Natural killer cell (primary cell): ENCODE data around the gene ACOX3. TPM values are rescaled to one million over a fixed set of nuclear protein-coding genes. Genes with fewer than 3 reads are reported as not detected.

Source experiments
- ATAC-seq, 3 donors: fragments of 150-1000 bp in 2 of 3; fragments of 200-7000 bp in 1 of 3; cut with Tn5 transposase; 1 replicate in 1 of 3; 2 replicates in 2 of 3; pipeline ENCODE4 v1.10.0; 2021; ENCODE audit warnings: mild to moderate bottlenecking in 2 of 3, moderate library complexity in 2 of 3
- DNase-seq, 2 donors: peaks; one replicate each; pipeline versions ENCODE4 v3.0.0 to v3.0.0-alpha.2; 2013 to 2021; ENCODE audit warnings: mixed read lengths in 1 of 2
- H3K27ac ChIP-seq: one replicate; pipeline ENCODE4 v1.5.1; 2013; ENCODE audit warnings: mild to moderate bottlenecking, low read length
- H3K27me3 ChIP-seq: one replicate; pipeline ENCODE4 v1.6.1; 2013; ENCODE audit warnings: low read length; ENCODE audit not compliant: control insufficient read depth, insufficient read depth
- H3K36me3 ChIP-seq: one replicate; pipeline ENCODE4 v1.6.1; 2013; ENCODE audit warnings: low read length; ENCODE audit not compliant: control insufficient read depth, insufficient read depth
- H3K4me1 ChIP-seq: one replicate; pipeline ENCODE4 v1.6.1; 2013; ENCODE audit warnings: low read length; ENCODE audit not compliant: control insufficient read depth, insufficient read depth
- H3K4me3 ChIP-seq: one replicate; pipeline ENCODE4 v1.5.1; 2013; ENCODE audit warnings: low read length
- H3K9me3 ChIP-seq: one replicate; pipeline ENCODE4 v1.6.1; 2013; ENCODE audit warnings: low read length; ENCODE audit not compliant: control insufficient read depth, insufficient read depth
- H3K27ac Mint-ChIP-seq, 2 donors: one replicate each; pipeline ENCODE4 v1.8.0; 2022; ENCODE audit warnings: mild to moderate bottlenecking in 2 of 2, mixed read lengths in 2 of 2, moderate library complexity in 1 of 2
- H3K27me3 Mint-ChIP-seq, 2 donors: one replicate each; pipeline ENCODE4 v1.8.0; 2022; ENCODE audit warnings: low read depth in 2 of 2, mixed read lengths in 2 of 2
- H3K36me3 Mint-ChIP-seq: one replicate; pipeline ENCODE4 v1.8.0; 2022; ENCODE audit warnings: mixed read lengths
- H3K4me1 Mint-ChIP-seq, 2 donors: one replicate each; pipeline ENCODE4 v1.8.0; 2022; ENCODE audit warnings: mixed read lengths in 2 of 2
- H3K4me3 Mint-ChIP-seq: one replicate; pipeline ENCODE4 v1.8.0; 2022; ENCODE audit warnings: mild to moderate bottlenecking, moderate library complexity, mixed read lengths
- H3K9me3 Mint-ChIP-seq, 2 donors: one replicate each; pipeline ENCODE4 v1.8.0; 2022; ENCODE audit warnings: mixed read lengths in 2 of 2
- WGBS: methylation state at CpG from one replicate; pipeline ENCODE4 v1.1.7; 2013; ENCODE audit warnings: missing lambda C conversion rate; ENCODE audit not compliant: insufficient coverage; 5-methylcytosine and 5-hydroxymethylcytosine counted together
- intact Hi-C: fragments of 100-400 bp; cut with micrococcal nuclease; formaldehyde crosslinking; loops from one replicate; pipeline ENCODE4 v1.14.2; 2022
- total RNA-seq, 4 donors: library from RNA; stranded (reverse); fragments of 120-200 nt in 1 of 4; gene quantifications; one replicate each; pipeline versions ENCODE4 v1.2.3 to v1.2.4, GENCODE V29; 2013 to 2022
- TF ChIP-seq, protein P1 (sequence below): fragments of 200-600 bp; IDR thresholded peaks from one replicate; pipeline ENCODE4 v1.8.0; 2022; ENCODE audit warnings: antibody characterized with exemption

Gene ACOX3
- total RNA-seq, 3 donors from 2014 or later (not counting 1 experiment from before 2014, with no cell fraction given) = 12.4 to 18.3 (median 15.4) TPM

DNA sequence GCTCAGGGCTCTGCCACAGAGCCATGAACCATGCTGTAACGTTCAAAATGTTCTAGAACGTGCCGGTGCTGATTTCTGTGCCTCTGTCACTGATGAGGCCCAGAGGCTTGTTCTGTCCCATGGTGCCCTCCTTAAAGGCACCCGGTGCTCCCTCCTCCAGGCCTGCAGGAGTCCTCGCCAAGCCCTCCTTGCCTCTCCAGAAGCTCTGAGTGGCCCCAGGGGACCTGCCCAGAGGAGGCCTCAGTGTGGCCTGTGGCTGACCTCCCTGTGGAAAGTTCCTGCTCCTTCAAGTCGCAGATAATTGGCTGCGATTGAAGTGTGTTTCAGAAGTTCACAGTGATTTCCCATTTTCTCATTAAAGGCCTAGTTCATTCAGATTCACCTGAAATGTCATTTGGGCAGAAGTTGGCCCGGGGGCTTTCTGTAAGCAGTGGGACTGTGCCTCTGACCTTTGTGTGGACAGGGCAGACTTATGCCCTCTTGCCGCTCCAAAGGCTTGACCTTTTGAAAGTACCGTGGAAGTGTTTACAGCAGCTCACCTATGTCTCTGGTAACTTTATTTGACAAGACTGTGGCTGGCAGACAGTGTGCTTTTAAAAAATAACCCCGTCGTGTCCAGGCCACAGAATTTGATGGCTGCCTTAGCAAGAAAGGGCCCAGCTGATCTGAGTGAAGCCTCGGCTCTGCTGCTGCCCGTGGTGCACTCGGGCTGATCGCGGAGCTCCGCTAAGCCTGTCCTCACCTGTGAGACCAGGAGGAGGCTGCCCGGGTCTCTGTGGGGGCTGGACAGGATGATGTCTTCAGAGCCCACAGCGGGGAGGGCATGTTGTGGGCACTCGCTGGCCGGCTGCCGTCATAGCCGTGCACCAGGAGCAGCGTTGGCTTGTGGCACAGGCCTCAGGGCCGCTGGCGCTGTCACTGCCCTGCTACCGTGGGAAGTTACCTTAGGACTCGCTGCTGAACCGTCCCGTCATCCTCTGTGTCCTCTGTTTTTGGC is 25.4 kb upstream of the ACOX3 start:
- Mint-ChIP-seq H3K4me3 (no peak overlapping the region), H3K27ac (no peak overlapping the region), H3K27me3 (no peaks in the 10 kb centered on the region), H3K4me1 (no peaks in the 10 kb centered on the region), H3K9me3 (no peaks in the 10 kb centered on the region), H3K36me3 (no peaks in the 10 kb centered on the region)
- intact Hi-C loops = no loop called here
- no peaks in the 10 kb centered on the region for H3K4me1 ChIP-seq
- TF ChIP-seq, protein P1, sequence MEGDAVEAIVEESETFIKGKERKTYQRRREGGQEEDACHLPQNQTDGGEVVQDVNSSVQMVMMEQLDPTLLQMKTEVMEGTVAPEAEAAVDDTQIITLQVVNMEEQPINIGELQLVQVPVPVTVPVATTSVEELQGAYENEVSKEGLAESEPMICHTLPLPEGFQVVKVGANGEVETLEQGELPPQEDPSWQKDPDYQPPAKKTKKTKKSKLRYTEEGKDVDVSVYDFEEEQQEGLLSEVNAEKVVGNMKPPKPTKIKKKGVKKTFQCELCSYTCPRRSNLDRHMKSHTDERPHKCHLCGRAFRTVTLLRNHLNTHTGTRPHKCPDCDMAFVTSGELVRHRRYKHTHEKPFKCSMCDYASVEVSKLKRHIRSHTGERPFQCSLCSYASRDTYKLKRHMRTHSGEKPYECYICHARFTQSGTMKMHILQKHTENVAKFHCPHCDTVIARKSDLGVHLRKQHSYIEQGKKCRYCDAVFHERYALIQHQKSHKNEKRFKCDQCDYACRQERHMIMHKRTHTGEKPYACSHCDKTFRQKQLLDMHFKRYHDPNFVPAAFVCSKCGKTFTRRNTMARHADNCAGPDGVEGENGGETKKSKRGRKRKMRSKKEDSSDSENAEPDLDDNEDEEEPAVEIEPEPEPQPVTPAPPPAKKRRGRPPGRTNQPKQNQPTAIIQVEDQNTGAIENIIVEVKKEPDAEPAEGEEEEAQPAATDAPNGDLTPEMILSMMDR = no peak
- H3K27me3 ChIP-seq = no peaks in the 10 kb centered on the region
- no peak overlapping the region for H3K4me3 ChIP-seq
- DNase-seq (no peak), ATAC-seq (no peak)
- H3K36me3 ChIP-seq = peaks cover 44% of the 10 kb centered on the region
- H3K27ac ChIP-seq = no peak overlapping the region
- WGBS = 96% methylated on average over 31 of the region's 31 CpGs
- no peaks in the 10 kb centered on the region for H3K9me3 ChIP-seq

DNA sequence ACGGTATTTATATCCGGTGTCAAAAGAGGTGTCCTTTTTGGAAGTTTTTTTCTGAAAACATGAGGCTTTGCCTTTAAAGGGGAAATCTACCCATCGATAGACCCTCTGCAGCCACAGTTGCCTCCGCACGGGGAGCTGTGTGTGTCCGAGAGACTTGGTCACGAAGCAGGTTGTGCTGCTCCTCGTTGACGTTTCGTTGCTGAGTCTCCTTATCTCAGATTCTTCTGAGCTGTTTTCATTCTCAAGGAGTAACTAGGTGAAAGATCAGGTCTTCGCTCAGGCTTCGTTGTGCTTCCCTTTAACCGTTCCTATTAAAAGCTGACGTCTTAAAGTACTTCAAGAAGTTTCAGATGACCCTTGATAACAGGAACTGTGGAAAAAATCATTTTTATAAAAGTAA is 23.9 kb upstream of the ACOX3 start:
- H3K9me3 Mint-ChIP-seq = no peaks in the 10 kb centered on the region
- H3K4me1 Mint-ChIP-seq = no peaks in the 10 kb centered on the region
- DNase-seq = no peak
- H3K27ac Mint-ChIP-seq = no peak overlapping the region
- H3K4me3 ChIP-seq = no peak overlapping the region
- intact Hi-C loops = no loop called here
- no peaks in the 10 kb centered on the region for H3K27me3 ChIP-seq
- peaks cover 41% of the 10 kb centered on the region for H3K36me3 ChIP-seq
- no peak overlapping the region for H3K27ac ChIP-seq
- no peak for ATAC-seq
- no peak overlapping the region for H3K4me3 Mint-ChIP-seq
- no peaks in the 10 kb centered on the region for H3K9me3 ChIP-seq
- H3K27me3 Mint-ChIP-seq = no peaks in the 10 kb centered on the region
- TF ChIP-seq, protein P1 = no peak
- no peaks in the 10 kb centered on the region for H3K4me1 ChIP-seq
- no peaks in the 10 kb centered on the region for H3K36me3 Mint-ChIP-seq
- 97% methylated on average over 14 of the region's 14 CpGs for WGBS

DNA sequence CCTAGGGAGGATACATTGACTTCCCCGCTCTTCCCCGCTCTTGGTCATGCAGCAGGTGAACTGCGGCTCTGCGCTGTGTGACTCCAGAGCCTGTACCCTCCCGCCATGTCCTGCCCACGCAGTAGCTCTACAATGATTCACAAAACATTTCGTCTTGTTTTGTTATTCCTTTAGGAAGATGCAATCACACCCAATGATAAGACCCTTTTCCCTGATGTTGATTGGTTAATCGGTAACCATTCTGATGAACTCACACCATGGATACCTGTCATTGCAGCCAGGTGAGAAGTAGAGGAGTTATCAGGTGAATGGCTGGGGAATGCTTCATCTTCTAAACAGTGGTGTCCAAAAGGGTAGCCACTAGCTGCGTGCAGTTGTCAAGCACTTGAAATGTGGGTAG is 23.3 kb upstream of the ACOX3 start:
- Mint-ChIP-seq H3K4me1 (no peaks in the 10 kb centered on the region), H3K27me3 (no peaks in the 10 kb centered on the region), H3K4me3 (no peak overlapping the region), H3K36me3 (no peaks in the 10 kb centered on the region), H3K9me3 (no peaks in the 10 kb centered on the region), H3K27ac (no peak overlapping the region)
- DNase-seq (no peak), ATAC-seq (no peak)
- Histone ChIP-seq H3K27me3 (no peaks in the 10 kb centered on the region), H3K27ac (no peak overlapping the region), H3K36me3 (peaks cover 38% of the 10 kb centered on the region), H3K9me3 (no peaks in the 10 kb centered on the region), H3K4me1 (no peaks in the 10 kb centered on the region), H3K4me3 (no peak overlapping the region)
- TF ChIP-seq, protein P1 = no peak
- 97% methylated on average over 8 of the region's 9 CpGs for WGBS
- intact Hi-C loops = no loop called here
